HG02981 (cell line): Measurements from ENCODE around the gene NUP62.
"Not testable (repeated sequence)": the region's sequence is repeated elsewhere in the genome, so short reads cannot be mapped to it uniquely, and the experiment has no call there.

Experiments
- ATAC-seq: cut with Tn5 transposase; IDR thresholded peaks from one replicate; pipeline ENCODE4 v1.9.1; 2021; ENCODE audit warnings: mild to moderate bottlenecking, moderate library complexity; ENCODE audit not compliant: unreplicated experiment

The NUP62 gene

DNA sequence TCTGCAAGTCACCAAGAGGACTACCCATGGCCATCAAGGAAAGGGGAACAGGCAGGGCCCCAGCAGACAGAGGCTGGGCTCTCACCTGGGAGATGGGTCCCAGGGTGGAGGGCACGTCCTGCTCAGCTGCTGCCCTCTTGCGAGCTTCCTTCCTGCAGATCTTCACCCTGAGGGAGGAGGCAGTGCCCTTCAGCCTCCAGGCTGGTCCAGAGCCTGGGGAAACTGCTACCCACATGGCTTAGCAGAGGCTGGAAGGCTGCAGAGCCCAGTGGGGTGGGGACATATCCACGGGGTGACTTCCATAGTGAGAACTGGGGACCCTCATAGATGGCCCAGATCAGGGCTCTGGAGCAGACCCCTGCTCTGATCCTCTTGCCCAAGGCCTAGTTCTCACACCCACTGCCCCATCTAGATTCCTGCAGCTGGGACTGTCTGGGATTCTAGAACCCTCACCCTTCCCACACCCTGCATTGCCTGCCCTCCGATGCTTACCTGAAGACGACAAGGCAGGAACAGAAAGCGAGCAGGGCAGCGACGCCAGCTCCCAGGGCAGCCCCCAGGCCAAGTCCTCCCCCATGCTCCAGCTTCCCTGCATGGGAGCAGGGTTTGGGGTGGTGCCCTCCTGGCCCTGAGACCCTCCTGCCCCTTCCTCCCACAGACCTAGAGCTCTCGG lies 22.6 kb upstream of the NUP62 start:
- no peak for ATAC-seq

DNA sequence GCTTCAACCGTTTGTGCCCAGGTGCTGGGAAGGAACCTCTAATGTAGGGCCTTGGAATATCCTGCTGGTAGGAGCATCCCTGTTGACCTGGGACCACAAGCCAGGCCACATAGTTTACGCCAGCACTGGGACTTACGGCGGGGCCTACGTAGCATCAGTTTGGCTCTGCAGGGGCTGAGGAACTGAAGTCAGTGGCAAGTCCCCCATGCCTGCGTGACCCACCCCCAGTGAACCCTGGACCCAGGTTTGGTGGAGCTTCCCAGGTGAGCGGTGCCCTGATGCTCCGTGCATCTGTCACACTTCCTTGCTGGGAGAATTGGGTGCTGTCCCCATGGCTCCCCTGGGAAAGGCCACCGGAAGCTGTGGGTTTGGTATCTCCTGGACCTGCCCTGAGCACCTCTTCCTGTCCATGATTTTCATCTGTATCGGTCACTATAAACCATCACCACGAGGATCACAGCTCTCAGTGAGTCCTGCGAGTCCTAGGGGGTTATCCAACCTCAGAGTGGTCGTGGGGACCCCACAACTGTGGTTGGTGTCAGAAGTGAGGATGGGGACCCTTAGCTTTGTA lies 21.7 kb upstream of the NUP62 start:
- ATAC-seq = no peak

DNA sequence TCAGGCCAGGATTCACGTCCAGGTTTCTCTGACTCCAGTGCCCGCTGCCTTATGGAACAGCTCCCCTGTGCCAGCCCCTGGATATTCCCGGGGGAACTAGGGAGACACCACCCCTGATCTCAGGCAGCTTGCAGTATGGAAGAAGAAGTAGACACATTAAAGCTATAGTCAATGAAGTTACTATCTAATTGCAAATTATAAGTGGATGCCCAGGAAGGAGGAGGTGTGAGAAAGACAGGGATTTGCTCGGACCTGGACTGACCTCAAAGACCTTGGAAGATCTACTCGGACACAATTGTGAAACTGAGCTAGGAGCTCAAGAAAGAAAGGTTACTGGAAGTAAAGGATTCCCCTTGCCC lies 21.3 kb upstream of the NUP62 start:
- no peak for ATAC-seq

DNA sequence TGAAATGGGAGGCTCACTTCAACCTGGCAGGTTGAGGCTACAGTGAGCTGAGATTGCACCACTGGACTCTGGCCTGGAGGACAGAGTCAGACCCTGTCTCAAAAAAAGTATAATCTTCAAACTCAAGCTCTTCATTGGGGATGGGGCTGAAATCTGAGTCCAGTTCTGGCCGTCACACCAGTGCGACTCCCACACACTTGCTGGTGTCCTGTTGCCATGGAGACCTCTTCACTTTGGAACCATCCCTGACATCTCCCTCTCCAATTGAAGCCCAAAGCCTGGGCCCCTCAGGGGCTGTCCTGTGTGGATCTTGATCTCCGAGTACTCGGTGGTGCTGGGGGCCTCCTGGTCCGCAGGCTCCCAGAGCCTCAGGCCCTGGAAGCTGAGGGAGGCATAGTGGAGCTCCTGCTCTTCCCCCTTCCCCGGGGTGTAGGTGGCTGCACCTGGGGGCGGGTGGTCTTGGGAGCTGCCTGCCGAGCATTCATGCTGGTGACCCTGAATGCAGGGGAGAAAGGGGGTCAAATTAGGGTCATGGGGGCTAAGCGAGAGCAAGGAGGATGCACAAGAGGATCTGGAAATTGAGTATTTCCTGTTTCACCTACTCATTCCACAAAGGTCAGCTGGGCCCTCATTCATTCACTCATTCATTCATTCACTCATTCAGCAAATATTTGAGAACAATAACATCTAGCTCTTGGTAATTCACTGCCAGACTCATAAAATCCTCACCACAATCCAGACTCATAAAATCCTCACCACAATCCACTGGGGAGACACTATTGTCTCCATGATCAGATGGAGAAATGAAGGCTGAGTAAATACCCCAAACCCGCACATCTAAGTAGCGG lies 20.7 kb upstream of the NUP62 start:
- no peak for ATAC-seq

DNA sequence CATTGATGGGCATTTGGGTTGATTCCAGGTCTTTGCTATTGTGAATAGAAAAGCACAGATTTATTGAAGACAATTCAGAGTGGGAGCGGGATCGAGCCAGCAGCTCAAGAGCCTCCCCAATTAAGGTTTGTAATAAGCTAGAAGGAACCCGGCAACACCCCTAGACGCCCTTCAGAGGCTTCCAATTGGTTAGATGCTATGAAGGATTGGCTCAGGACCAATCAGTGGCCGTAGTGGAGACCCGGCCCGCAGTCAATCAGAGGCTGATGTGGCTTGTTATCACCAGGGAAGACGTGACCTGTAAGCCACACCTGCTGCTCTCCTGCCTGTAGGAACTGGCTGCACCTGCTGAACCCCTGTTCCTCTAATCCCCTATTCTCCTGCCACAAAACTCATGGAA lies 17.1 kb upstream of the NUP62 start:
- no peak for ATAC-seq

DNA sequence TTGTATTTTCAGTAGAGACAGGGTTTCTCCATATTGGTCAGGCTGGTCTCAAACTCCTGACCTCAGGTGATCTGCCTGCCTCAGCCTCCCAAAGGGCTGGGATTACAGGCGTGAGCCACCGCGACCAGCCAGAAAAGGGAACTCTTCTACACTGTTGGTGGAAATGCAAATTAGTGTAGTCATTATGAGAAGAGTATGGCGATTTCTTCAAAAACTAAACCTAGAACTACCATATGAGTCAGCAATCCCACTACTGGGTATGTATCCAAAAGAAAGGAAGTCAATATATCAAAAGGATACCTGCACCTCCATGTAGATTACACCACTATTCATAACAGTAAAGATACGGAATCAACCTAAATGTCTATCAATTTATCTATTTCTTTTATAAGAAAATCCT lies 15.3 kb upstream of the NUP62 start:
- ATAC-seq = not testable (repeated sequence)

DNA sequence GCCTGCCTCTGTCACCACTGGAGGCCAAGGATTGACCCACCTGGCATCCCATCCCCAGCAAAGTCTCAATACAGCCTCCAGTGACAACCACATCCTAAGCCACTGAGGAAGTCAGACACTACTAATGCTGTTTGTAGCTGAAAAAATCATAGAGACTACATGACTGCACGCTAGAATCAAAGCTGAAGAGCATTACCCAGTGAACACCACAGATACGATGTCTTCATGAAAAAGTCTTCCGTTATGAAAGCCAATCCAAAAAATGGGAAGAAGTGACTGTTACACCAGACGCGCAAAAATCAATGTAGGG lies 11.1 kb upstream of the NUP62 start:
- no peak for ATAC-seq

DNA sequence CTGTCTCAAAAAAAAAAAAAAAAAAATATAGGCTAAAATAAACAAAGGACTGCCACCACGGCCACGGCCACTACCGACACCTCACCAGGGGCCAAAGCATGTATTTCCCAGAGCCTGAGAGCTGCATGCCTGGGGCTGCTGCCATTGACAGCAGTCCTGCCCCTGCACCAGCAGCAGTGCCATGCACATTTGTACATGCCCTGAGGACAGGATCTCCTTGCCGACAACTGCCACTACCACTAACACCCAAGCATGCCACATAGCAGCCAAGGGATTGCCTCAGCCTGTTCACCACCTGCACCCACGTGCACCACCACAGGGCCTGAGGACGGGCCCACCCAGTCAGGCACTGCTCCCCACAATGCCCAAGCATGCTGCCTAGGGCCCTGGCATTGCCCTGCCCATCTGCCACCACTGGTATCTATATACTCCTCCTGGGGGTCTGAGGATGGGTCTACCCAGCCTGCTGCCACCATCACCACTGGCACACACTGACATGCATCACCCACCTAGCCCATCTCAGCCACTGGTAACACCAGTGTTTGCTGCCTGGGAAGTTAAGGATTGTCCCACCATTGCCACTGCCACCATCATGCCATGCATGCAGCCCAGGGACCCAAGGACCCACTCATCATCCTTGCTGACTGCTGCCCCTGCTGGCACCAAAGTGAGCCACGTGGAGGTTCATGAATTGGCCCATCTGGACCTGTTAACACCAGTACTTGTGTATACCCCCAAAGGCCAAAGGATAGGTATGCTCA lies 10.6 kb upstream of the NUP62 start:
- no peak for ATAC-seq

DNA sequence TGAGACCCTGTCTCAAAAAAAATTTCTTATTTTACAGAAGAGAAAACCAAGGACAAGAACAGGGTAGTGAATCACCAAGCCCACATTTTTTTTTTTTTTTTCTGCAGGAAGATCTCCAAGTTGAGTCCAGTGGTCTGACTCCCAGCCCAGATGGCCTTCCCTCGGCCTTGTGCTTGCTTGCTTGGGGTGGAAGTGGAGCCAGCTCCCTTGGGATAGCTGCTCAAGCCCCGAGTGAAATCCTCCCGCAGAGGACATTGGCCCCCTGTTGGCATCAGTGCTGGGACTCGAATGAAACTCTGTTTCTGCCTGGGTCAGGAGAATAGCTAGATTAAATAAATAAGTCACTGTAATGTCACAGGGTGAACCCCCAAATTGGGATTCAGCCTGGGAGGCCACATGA lies 9.4 kb upstream of the NUP62 start:
- ATAC-seq = no peak

DNA sequence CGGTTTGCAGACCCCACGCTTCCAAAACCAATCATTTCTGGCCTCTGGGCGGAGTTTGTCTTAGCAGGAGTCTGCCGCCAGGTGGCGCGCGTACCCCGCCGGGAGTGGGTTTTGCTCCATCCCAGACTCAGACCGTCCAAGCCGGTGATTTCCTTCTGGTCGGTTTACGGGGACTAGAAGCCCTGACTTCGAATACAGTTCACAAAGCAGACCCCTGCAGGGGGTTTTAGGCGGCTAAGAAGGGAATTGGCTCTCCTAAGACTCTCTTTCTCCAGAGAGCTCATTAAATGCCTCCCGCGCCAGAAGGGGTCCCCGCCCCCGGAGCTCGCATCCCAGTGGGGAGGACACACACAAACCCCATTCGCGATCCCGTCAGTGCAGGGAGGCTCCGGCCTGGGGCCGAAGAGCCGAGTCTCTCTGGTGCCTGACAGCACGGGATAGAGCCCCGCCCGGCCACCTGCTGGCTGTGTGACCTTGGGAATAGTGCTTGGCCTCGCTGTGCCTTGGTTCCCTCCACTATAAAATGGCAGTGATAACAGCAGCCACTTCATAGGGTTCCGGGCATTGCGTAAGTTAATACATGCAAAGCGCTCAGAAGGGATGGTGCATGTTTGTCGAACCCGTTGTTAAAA lies 8.6 kb upstream of the NUP62 start:
- ATAC-seq = no peak

DNA sequence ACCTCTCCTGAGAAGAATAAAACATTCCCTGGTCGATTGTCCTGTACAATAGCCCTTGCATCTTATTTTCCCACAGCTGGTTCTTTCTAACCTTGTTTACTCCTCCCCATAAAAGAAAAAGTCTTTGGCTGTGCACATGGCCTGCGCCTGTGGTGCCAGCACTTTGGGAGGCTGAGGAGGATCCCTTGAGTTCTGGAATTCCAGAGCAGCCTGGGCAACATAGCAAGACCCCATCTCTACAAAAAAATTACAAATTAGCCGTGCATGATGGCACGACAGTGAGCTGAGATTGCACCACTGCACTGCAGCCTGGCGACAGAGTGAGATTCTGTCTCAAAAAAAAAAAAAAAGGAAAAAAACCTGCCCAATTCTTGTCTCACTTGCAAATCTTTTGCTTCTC lies 7.2 kb upstream of the NUP62 start:
- no peak for ATAC-seq

DNA sequence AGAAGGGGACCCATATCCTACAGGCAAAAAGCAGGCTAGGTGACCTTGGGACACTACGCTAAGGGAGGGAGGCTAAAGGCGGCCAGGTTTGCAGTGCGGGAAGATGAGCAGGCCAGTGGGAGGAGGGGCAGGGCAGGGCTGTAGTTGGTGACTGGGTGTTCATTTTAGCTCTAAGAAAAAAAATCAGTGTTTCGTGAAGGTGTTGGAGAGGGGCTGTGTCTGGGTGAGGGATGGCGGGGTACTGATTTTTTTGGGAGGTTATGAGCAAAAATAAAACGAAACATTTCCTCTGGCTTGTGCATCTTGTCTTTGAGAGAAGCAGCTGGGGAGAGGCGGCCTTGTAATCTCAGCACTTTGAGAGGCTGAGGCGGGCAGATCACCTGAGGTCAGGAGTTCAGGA lies 4.3 kb upstream of the NUP62 start:
- no peak for ATAC-seq

DNA sequence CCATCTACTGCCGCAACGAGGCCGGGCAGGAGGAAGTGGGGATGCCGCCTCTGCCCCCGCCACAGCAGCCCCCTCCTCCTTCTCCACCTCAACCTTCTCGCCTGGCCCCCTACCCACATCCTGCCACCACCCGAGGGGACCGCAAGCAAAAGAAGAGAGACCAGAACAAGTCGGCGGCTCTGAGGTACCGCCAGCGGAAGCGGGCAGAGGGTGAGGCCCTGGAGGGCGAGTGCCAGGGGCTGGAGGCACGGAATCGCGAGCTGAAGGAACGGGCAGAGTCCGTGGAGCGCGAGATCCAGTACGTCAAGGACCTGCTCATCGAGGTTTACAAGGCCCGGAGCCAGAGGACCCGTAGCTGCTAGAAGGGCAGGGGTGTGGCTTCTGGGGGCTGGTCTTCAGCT lies 3.4 kb upstream of the NUP62 start:
- no peak for ATAC-seq

DNA sequence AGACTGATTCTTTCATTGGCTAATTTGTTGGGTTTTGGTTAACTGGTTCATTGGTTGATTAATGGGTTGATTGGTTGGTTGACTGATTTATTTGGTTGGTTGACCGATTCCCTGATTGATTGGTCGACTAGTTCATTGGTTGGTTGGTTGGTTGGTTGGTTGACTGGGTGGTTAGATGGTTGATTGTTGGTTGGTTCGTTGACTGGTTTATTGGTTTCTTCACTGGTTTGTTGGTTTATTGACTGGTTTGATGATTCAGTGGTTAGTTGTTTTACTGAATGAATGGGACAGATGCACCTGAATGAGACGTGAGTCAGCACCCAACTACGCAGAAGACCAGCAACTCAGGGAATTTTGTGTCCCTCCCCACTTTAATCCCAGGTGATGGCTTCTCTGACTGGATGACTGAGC lies 2.7 kb upstream of the NUP62 start:
- ATAC-seq = no peak

DNA sequence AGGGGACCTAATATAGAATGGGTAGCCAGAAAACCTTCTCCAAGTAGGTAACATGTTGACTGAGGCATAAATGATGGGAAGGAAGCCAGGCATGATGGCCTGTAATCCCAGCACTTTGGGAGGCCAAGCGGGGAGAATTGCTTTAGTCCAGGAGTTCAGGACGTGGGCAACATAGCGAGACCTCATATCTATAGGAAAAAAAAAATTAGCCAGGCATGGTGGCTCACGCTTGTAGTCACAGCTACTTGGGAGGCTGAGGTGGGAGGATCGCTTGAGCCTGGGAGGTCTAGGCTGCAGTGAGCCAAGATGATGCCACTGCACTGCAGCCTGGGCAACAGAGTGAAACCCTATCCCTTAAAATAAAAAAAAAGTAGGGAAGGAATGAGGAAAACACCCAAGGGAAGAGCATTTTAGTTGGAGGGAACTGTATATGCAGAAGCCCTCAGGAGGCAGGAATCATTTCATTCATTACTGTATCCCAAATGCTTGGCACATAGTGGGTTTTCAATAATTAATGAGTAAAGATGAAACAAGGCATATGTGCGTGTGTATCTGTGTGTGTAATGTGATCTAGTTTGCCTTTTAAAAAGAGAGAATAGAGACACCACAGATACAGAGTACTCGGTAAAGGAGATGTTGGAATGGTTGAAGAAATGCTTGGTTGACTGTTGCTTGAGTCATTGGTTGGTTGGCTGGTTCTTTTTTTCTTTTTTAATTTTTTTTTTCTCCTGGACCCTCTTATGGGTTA lies 2.2 kb upstream of the NUP62 start:
- ATAC-seq = no peak

DNA sequence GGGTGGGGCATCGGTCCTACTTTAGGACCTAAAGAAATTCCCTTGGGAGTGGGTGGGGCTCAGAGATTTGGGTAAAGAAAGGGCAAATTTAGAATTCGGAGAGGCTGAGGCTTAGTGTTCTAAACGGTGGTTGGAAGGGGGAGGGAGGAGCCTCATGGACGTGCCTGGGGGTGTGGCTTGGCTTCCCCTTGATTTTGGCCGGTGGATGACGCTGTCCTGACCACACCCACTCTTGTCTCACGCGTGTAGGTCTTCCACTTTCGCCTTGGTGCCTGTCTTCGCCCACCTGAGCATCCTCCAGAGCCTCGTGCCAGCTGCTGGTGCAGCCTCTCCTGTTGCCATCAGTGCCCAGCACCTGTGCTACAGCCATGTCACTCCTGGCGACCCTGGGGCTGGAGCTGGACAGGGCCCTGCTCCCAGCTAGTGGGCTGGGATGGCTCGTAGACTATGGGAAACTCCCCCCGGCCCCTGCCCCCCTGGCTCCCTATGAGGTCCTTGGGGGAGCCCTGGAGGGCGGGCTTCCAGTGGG lies 1.2 kb upstream of the NUP62 start:
- no peak for ATAC-seq

DNA sequence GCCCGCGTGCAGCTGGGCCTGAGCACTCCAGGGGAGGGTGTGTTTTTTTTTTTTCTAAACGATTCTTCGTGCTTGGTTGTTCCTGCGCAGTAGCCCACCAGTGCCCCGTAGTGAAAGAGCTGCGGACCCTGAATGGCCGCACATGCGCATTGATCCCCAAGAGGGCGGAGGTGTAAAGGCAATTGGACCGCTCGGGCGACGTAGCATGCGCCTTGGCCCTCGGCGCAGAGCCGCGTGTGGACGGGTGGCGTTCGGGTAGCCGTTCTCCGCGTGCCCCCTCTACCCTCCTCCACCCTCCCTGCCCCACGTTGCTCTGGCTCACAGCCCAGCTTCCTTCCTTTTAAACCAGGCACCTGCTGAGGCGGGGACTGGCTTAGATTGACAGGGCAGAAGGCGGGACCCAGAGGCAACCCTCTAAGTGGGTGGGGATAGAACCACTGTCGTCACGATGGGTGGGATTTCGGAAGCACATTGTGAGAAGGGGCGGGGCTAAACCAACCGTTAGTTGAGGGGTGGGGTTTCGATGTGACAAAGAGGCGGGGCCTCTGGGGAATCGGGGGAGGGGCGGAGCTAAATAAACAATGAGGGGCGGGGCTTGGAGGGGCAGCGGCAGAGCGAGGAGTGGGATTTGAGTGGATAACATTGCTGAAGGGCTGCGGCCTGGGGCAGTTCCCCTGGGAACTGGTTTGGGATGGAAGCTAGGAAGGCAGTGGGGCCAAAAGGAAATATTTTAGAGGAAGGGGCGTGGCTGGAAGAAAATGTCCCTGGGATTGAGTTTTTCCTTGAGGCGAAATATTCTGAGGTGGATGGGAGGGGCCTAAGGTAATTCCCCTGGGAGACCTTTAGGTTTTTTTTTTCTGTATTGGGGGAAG lies 543 bp upstream of the NUP62 start:
- peak; percentile 68 for ATAC-seq

DNA sequence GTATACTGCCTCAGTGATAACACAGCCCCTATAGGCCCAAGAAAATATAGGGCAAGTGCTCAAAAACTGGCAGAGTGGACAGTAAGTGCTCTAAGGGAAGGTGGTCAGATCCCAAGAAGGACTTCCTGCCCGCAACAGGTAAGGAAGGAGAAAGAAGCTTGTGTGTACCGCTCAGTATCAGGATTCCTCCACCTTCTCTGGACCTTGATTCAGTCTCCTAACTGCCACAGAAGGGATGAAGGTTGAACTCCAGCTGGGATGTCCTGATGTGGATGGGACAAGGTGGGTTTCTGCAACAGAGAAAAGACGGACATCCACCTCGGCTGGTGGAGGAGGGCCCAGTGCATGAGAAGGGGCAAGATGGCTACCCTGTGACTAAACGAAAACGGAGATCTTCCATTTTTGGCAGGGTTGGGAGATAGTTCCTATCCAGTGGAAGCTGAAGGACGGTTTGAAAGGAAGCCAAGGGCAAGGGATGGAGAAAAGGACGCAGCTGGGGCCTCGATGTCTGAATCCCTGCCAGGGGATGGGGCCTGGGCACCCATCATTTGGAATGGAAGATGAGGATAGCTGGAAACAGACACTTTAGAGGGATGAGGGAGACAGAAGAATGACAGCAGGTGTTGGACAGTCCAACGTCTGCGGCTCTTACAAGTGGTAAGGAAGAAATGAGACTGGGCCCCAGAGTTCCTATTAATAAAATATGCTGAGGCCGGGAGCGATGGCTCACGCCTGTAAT lies 1.6 kb downstream of the NUP62 start:
- no peak for ATAC-seq

DNA sequence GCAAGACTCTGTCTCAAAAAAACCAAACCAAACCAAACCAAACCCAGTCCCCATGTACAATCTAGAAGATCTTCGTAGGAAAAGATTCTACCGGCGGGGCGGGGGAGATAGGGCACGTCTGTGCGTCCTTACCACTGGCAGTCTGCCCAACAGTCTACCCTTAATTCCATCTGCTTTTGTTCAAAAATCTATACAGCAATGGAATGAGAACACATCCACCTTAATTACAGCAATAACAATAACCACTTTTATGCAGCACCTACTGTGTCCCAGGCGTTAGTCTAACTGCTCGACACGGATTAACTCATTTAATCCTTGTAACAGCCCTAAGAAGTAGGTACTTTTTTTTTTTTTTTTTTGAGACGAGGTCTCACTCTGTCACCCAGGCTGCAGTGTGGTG lies 2.8 kb downstream of the NUP62 start:
- no peak for ATAC-seq
